ENCODE data around the gene EMP3. TPM values are rescaled to one million over a fixed set of nuclear protein-coding genes. Genes with fewer than 3 reads are reported as not detected.

The EMP3 gene
- total RNA-seq, 8 experiments from 2014 or later = 5.3 to 382 (median 35.3) TPM

DNA sequence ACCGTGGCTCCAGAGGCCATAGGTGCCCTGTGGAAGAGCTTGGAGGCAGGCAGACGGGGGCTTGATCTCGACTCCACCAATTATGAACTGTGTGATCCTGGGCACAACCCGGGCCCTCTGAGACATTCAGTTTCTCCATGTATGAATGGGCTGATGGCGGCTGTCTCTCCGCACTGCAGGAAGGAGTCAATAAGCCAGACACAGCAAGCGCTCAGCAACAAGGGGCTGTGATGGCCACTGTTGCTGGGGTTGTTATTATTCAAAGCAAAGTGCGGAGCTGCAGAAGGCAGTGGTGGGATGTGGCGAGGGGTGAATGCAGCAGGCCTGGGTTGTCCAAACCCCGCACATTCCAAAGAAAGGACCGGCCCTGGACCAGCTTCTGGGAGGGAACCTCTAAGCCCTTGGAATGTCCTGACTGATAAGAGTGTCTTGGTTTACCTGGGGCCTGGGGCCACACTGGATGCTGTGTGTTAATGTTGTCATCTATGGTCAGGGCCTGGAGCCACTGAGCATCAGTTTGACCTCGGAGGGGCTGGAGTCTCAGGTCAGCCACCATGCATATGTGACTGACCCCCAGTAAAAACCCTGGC lies 30.1 kb downstream of the EMP3 start:
- ATAC-seq (replicated peaks in 6 of 8) = peak in 5 of 8 experiments; percentile 18 to 73 (median 48)
- H3K27ac ChIP-seq = no peak overlapping the region
- WGBS, 10 experiments = 0 to 83% (median 47%) methylated on average over 1 to 9 of the region's 12 CpGs; no CpG with 5 or more reads in 4 of the 10 experiments
- H3K4me1 ChIP-seq (replicated peaks in 1 of 2) = peaks cover 4 to 13% of the 10 kb centered on the region in 2 donors
- no peak overlapping the region for H3K4me3 ChIP-seq
- in situ Hi-C loops (cut with MboI; ENCODE audit: low pct_unique_long_range_greater_than_20kb in 2 of 9, low sequenced_read_pairs in 9 of 9, unreplicated experiment in 9 of 9) = no loop called here

DNA sequence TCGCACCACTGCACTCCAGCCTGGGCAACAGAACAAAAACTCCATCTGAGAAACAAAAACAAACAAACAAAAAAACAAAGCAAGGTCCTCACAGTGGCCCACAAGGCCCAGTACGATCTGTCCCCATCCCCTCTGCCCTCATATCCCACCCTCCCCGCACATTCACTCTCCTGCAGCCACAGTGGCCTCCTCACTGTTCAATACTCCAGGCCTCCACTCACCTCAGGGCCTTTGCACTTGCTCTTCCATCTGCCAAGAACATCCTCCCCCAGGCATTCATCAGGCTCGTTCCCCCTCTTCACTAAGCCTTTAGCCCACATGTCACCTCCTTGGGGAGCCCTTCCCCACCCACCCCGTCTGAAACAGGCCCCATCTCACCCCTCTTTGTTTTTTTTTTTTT lies 33.8 kb downstream of the EMP3 start:
- in situ Hi-C loops (cut with MboI; ENCODE audit: low pct_unique_long_range_greater_than_20kb in 2 of 9, low sequenced_read_pairs in 9 of 9, unreplicated experiment in 9 of 9) = no loop called here
- H3K4me1 ChIP-seq (replicated peaks in 1 of 2) = peaks cover 4 to 18% of the 10 kb centered on the region in 2 donors
- H3K4me3 ChIP-seq = no peak overlapping the region
- no peak overlapping the region for H3K27ac ChIP-seq
- ATAC-seq (replicated peaks in 6 of 8) = no peak
- WGBS, 10 experiments = 88 to 100% (median 100%) methylated on average over 1 to 3 of the region's 5 CpGs; no CpG with 5 or more reads in 7 of the 10 experiments

DNA sequence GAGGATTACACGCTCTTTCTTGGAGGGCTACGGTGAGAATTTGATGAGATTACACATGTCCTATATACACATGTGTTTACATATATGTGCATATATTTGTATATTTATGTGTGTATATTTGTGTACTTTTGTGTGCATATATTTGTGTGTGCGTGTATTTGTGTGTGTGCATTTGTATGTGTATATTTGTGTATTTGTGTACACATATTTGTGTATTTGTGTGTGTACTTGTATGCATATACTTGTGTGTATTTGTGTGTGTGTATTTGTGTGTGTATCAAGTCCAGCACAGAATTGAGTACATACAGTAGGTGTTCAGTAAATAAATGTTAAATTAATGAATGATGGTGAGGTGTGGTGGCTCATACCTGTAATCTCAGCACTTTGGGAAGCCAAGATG lies 36.6 kb downstream of the EMP3 start:
- in situ Hi-C loops (cut with MboI; ENCODE audit: low pct_unique_long_range_greater_than_20kb in 2 of 9, low sequenced_read_pairs in 9 of 9, unreplicated experiment in 9 of 9) = no loop called here
- Histone ChIP-seq H3K27ac (no peak overlapping the region), H3K4me1 (replicated peaks in 1 of 2) (peaks cover 0 to 9% of the 10 kb centered on the region in 2 donors), H3K4me3 (no peak overlapping the region)
- no peak for ATAC-seq (replicated peaks in 6 of 8)
- 50 to 100% (median 82%) methylated on average over 1 to 3 of the region's 3 CpGs; no CpG with 5 or more reads in 4 of the 10 experiments for WGBS, 10 experiments

DNA sequence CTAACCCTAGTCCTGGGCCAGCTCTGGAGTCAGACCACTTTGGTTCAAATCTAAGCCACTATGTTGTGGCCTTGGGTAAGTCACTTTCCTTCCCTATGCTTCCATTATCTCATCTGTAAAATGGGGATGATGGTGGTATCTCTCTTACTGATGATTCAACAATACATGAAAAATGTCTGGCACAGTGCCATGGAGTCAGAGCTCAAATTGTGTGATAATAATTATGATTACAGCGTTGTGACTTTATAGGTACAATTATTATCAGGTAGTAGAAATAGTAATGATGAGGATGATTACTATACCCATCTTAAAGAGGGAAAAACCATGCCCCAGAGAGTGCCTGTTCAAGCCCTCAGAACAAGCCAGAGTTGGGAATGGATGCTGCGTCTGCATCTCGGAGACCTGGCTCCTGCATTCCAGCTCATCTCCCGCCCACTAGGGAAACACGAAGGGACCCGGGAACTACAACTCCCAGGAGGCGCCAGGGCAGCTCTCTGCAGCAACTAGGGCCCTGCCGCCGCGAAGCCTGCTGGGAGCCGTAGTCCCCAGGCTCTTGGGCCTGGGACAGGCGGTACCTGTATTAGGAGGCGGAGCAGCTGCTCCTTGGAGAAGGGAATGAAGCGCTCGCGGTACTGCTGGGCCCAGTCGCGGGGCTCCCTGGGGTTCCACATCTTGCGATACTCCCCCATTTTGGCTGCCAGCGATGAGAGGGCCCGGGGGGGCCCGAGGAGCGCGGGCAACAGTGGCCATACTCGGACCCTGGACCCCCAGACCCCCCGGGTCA lies 37.6 kb downstream of the EMP3 start:
- WGBS, 10 experiments = 17 to 100% (median 86%) methylated on average over 1 to 6 of the region's 26 CpGs; no CpG with 5 or more reads in 3 of the 10 experiments
- Histone ChIP-seq H3K4me3 (peak overlapping the region; percentile 22 to 34 (median 28)), H3K27ac (peak overlapping the region; percentile 85 to 88), H3K4me1 (replicated peaks in 1 of 2) (peaks cover 0 to 9% of the 10 kb centered on the region in 2 donors)
- peak; percentile 76 to 88 (median 82) for ATAC-seq (replicated peaks in 6 of 8)
- in situ Hi-C loops (cut with MboI; ENCODE audit: low pct_unique_long_range_greater_than_20kb in 2 of 9, low sequenced_read_pairs in 9 of 9, unreplicated experiment in 9 of 9) = no loop called here

DNA sequence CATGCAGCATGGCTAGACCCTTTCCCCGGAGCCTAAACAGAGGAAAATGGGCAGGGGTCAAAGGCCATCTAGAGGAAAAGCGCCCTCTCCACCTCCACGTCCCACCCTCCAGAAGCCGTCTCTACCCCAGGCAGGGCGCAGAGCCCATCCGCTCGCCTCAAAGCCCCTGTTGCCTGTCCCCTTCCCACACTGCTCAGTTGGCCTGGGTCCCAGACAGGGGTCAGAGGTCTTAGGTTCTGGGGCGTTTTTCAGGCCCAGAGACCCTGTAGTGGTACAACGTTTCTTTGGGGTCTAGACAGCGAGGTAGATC lies 38.1 kb downstream of the EMP3 start:
- WGBS, 10 experiments = 0 to 20% (median 0%) methylated on average over 1 to 5 of the region's 10 CpGs; no CpG with 5 or more reads in 6 of the 10 experiments
- ATAC-seq (replicated peaks in 6 of 8) = peak; percentile 8 to 46 (median 30)
- Histone ChIP-seq H3K4me3 (peak overlapping the region; percentile 22 to 34 (median 28)), H3K4me1 (replicated peaks in 1 of 2) (peaks cover 0 to 9% of the 10 kb centered on the region in 2 donors), H3K27ac (peak overlapping the region; percentile 85 to 88)
- in situ Hi-C loops (cut with MboI; ENCODE audit: low pct_unique_long_range_greater_than_20kb in 2 of 9, low sequenced_read_pairs in 9 of 9, unreplicated experiment in 9 of 9) = no loop called here

DNA sequence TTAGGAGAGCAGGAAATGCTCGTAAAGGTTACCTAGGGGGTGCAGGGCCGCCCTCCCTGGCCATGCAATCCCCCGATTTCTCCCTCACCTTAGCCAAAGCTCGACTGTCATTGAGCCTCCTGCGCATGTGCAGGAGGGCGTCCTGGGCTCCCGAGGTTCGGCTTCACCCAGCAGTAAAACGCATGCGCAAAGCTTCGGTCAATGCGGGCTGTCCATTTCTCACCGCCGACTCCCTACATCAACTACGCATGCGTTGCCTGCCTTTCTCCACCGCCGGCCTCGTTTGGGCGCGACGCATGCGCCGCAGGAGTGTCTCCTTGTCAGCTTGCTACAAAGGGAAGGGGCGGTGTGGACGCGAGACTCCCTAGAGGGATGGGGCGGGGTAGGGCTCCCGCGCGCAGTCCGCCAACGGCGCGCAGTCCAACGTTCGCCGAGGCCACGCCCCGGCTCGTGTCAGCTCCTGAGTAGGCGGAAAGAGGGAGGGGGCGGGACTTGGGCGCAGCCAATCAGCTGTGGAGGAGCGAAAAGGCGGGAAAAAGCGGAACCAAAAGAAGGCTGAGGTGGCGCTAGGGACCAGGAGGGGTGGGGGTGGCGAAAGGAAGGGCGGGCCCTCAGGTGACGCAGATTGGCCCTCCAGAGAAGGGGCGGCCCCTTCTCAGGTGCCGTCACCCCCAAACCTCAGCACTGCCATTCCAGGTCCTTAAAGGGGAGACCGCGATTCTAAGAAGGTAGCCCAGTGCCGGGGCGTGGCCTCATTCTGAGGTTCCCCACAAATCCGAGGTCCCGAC lies 38.7 kb downstream of the EMP3 start, which contains the start of the genes SYNGR4 and TMEM143:
SYNGR4 (plus strand) TSS at position 558 of the 788 bp plus-strand sequence. CDS start 1,476 bp downstream, outside the sequence.
TMEM143 (minus strand) TSS at position 131 of the 788 bp plus-strand sequence; CDS start at position 111, 20 bp downstream.
- H3K4me1 ChIP-seq (replicated peaks in 1 of 2) = peaks cover 0 to 9% of the 10 kb centered on the region in 2 donors
- peak within 1 kb of the TSS; percentile 22 to 34 (median 28) for H3K4me3 ChIP-seq
- peak within 1 kb of the TSS; percentile 85 to 88 for H3K27ac ChIP-seq
- in situ Hi-C loops (cut with MboI; ENCODE audit: low pct_unique_long_range_greater_than_20kb in 2 of 9, low sequenced_read_pairs in 9 of 9, unreplicated experiment in 9 of 9) = no loop called here
- WGBS, 10 experiments = 0% methylated on average over 1 to 18 of the region's 59 CpGs; no CpG with 5 or more reads in 5 of the 10 experiments
- peak; percentile 83 to 91 (median 88) for ATAC-seq (replicated peaks in 6 of 8)

DNA sequence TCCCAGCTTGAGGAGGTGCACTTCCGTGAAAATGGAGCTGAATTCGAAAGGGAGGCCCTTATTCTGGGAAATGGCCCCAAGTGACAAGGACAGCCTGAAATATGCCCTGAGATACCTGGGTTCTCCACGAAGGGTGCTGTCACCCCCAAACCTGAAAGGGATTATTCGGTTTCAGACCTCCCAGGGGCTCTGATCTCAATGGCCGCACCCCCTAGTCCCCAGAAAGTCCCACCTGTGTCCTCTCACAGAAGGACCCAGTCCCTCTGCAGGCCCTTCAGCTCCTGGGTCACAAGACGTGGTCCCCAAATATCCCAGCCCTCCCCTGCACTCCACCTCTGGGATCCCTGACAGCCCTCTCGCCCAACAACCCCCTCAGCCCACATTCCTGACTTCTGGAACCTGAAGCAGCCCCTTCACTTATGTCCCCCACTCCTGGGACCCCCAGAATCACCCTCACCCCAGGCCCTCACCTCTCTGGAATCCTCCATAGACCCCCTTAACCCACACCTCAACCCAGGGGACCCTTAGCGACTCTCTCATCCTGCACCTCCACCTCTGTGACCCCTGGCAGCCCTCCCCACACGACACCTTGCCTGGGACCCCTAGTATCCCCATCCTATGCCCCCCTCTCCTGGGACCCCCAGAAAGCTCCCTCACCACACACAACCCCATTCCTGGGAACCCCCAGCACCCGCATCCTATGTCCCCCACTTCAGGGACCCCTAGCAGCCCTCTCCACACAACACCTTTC lies 39.4 kb downstream of the EMP3 start:
- in situ Hi-C loops (cut with MboI; ENCODE audit: low pct_unique_long_range_greater_than_20kb in 2 of 9, low sequenced_read_pairs in 9 of 9, unreplicated experiment in 9 of 9) = no loop called here
- no peak for ATAC-seq (replicated peaks in 6 of 8)
- WGBS, 10 experiments = 36 to 80% (median 46%) methylated on average over 2 to 4 of the region's 10 CpGs; no CpG with 5 or more reads in 7 of the 10 experiments
- Histone ChIP-seq H3K4me1 (replicated peaks in 1 of 2) (peaks cover 3 to 9% of the 10 kb centered on the region in 2 donors), H3K4me3 (peak overlapping the region in 2 of 5 donors; percentile 6 to 11), H3K27ac (peak overlapping the region in 1 of 2 donors; percentile 38)

DNA sequence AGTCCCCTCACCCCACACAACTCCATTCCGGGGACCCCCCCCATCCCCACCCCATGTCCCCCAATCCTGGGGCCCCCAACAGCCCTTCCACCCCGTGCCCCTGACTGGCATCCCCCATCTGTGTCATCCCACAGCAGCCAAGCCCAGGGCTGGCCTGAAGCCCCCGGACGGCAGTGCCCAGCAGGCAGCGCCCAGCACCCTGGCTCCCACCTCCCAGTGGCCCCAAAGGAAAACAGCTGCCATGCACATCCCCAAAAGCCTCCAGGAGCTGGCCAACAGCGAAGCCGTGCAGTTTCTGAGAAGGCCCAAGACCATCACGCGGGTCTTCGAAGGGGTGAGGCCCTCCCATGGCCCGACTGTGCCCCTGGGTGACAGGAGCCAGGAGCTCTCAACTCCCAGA lies 40.2 kb downstream of the EMP3 start:
- ATAC-seq (replicated peaks in 6 of 8) = no peak
- H3K4me1 ChIP-seq (replicated peaks in 1 of 2) = peaks cover 3 to 9% of the 10 kb centered on the region in 2 donors
- no CpG with 5 or more reads among the region's 11 CpGs for WGBS, 10 experiments
- in situ Hi-C loops (cut with MboI; ENCODE audit: low pct_unique_long_range_greater_than_20kb in 2 of 9, low sequenced_read_pairs in 9 of 9, unreplicated experiment in 9 of 9) = no loop called here
- H3K4me3 ChIP-seq = no peak overlapping the region
- H3K27ac ChIP-seq = no peak overlapping the region

DNA sequence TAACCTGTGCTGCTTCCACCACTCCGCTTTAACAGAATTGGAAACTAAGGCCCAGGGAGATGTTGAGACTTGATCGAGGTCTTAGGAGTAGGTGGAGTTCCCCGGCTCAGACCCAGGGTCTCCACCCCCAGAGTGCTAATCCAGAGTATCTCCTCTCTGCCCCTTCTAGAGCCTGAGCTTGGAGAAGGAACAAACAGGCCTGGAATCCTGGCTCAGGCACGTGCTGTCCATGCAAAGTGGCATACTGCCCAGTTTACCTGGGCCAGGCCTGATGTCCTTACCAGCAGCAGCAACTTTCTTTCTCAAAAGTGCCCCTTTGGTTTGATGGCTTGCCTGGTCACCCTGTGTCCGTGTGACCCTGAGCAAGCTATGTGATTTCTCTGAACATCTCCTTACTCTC lies 42.5 kb downstream of the EMP3 start:
- WGBS, 10 experiments = 20 to 83% (median 75%) methylated on average over 1 to 5 of the region's 5 CpGs; no CpG with 5 or more reads in 3 of the 10 experiments
- no peak overlapping the region for H3K27ac ChIP-seq
- no peak overlapping the region for H3K4me3 ChIP-seq
- in situ Hi-C loops (cut with MboI; ENCODE audit: low pct_unique_long_range_greater_than_20kb in 2 of 9, low sequenced_read_pairs in 9 of 9, unreplicated experiment in 9 of 9) = no loop called here
- peaks cover 3 to 9% of the 10 kb centered on the region in 2 donors for H3K4me1 ChIP-seq (replicated peaks in 1 of 2)
- no peak for ATAC-seq (replicated peaks in 6 of 8)

DNA sequence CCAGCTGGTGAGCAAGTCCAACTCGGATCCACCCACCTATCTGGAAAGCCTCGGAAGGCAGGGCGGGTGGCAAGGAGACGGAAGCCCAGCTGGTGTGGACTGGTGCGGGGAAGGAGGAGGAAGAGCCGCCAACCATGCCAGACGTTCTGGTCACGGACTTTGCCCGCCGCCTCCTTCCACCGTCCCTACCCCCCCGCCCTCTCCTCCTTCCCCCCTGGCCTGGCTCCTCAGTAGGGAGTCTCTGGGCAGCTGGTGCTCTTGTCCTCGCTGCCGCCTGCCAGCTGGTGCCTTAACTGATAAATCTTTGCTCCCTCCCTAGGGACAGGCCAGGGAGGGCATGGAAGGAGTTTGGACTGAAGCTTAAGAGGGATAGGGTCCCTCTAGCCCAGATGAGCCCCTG lies 43.6 kb downstream of the EMP3 start:
- peaks cover 3 to 4% of the 10 kb centered on the region in 2 donors for H3K4me1 ChIP-seq (replicated peaks in 1 of 2)
- in situ Hi-C loops (cut with MboI; ENCODE audit: low pct_unique_long_range_greater_than_20kb in 2 of 9, low sequenced_read_pairs in 9 of 9, unreplicated experiment in 9 of 9) = no loop called here
- 40 to 100% (median 90%) methylated on average over 1 to 2 of the region's 14 CpGs; no CpG with 5 or more reads in 7 of the 10 experiments for WGBS, 10 experiments
- H3K27ac ChIP-seq = no peak overlapping the region
- ATAC-seq (replicated peaks in 6 of 8) = no peak
- H3K4me3 ChIP-seq = no peak overlapping the region

DNA sequence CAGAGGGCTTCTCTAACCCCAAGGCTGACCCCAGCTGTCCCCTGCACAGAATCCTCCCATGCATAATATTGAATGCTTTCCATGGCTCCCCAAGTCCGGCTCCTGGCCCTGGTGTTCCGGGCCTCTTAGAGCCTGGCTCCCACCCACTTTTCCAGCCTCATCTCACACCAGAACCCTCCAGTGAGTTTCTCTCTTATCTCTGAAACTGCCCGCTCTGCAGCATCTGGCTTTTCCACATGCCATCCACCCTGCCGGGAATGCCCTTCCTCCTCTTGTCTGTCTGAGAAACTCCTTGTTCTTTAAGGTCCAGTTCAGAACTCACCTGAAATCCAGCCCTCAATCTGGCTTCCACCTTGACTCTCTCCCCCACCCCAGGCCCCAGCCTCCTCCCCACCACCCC lies 45.6 kb downstream of the EMP3 start:
- H3K27ac ChIP-seq = no peak overlapping the region
- H3K4me1 ChIP-seq (replicated peaks in 1 of 2) = peaks cover 0 to 3% of the 10 kb centered on the region in 2 donors
- H3K4me3 ChIP-seq = no peak overlapping the region
- ATAC-seq (replicated peaks in 6 of 8) = no peak
- in situ Hi-C loops (cut with MboI; ENCODE audit: low pct_unique_long_range_greater_than_20kb in 2 of 9, low sequenced_read_pairs in 9 of 9, unreplicated experiment in 9 of 9) = no loop called here
- 0 to 100% (median 69%) methylated on average over 1 to 3 of the region's 4 CpGs; no CpG with 5 or more reads in 5 of the 10 experiments for WGBS, 10 experiments

DNA sequence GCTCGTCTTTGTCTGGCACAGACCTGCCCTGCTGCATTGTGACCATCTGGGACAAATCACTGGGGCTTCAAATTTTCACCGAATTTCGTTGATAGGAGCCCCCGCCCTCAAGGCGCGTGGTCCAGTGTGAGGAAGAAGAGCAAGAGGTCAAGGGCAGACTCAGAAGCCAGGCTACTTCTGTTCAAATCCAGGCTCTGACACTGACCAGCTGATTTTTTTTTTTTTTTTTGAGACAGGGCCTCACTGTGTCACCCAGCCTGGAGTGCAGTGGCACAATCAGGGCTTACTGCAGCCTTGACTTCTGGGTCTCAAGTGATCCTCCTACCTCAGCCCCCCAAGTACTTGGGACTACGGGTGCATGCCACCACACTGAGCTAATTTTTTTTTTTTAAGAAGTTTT lies 46.0 kb downstream of the EMP3 start:
- Histone ChIP-seq H3K27ac (no peak overlapping the region), H3K4me3 (no peak overlapping the region), H3K4me1 (replicated peaks in 1 of 2) (peaks cover 0 to 3% of the 10 kb centered on the region in 2 donors)
- WGBS, 10 experiments = 58 to 100% (median 90%) methylated on average over 1 to 2 of the region's 7 CpGs; no CpG with 5 or more reads in 4 of the 10 experiments
- in situ Hi-C loops (cut with MboI; ENCODE audit: low pct_unique_long_range_greater_than_20kb in 2 of 9, low sequenced_read_pairs in 9 of 9, unreplicated experiment in 9 of 9) = no loop called here
- ATAC-seq (replicated peaks in 6 of 8) = no peak

Data from motor neuron (in vitro differentiated cells).